GM12891 (cell line): ENCODE measurements around the gene CEBPG.

Experiments used
- POLR2A ChIP-seq: IDR thresholded peaks from 2 replicates; pipeline ENCODE4 v1.6.1; 2011; ENCODE audit warnings: low read depth, low read length, control low read depth
- POLR2AphosphoS5 ChIP-seq: IDR thresholded peaks from 2 replicates; pipeline ENCODE4 v1.6.1; 2011; ENCODE audit warnings: low read depth, low read length, control low read depth
- SPI1 ChIP-seq: IDR thresholded peaks from 2 replicates; pipeline ENCODE4 v1.6.1; 2011; ENCODE audit warnings: low read depth, low read length, control low read depth
- TAF1 ChIP-seq: IDR thresholded peaks from 2 replicates; pipeline ENCODE4 v1.6.1; 2011; ENCODE audit warnings: low read depth, low read length, control low read depth

- TF ChIP-seq POLR2AphosphoS5 (no peak), POLR2A (no peak), SPI1 (no peak), TAF1 (no peak)
Measured at GRCh38 chr19:33377586-33378475, 4.3 kb downstream of the CEBPG start.
